Measurements from ENCODE around the gene RBM12.

The RBM12 gene

GRCh38 chr20:35699957-35700624 lies 35.4 kb upstream of the RBM12 start:
- peaks cover 29% of the 10 kb centered on the region; the same call in 1 of the 2 replicates for H3K79me2 ChIP-seq (ENCODE audit: insufficient read depth, low read depth)
- H3K27me3 ChIP-seq (ENCODE audit: insufficient read depth, low read depth): no peaks in the 10 kb centered on the region
- H3K4me3 ChIP-seq (IDR thresholded peaks at IDR 0.05; ENCODE audit: insufficient read depth, low read depth, low read length): no peak overlapping the region
- H3K36me3 ChIP-seq (ENCODE audit: insufficient read depth): peaks cover 16% of the 10 kb centered on the region; the same call in 1 of the 2 replicates
- peak overlapping the region; percentile 50 for H3K4me2 ChIP-seq
- H3K9ac ChIP-seq: peak overlapping the region; percentile 83; the same call in 1 of the 2 replicates
- no peak for TF ChIP-seq CTCF (conservative IDR thresholded peaks at IDR 0.05; ENCODE audit: low read depth, low read length)
- peak overlapping the region; percentile 89 for H2AFZ ChIP-seq (ENCODE audit: low read depth)
- peaks cover 52% of the 10 kb centered on the region for H3K4me1 ChIP-seq (ENCODE audit: low read depth, poor library complexity, severe bottlenecking)
- no peaks in the 10 kb centered on the region for H4K20me1 ChIP-seq (ENCODE audit: insufficient read depth)
- H3K27ac ChIP-seq: peak overlapping the region; percentile 71

- Histone ChIP-seq H3K9ac (peak within 1 kb of the TSS; percentile 83), H3K79me2 (ENCODE audit: insufficient read depth, low read depth) (peaks cover 29% of the 10 kb centered on the region; the same call in 1 of the 2 replicates), H3K4me2 (peak within 1 kb of the TSS; percentile 50), H2AFZ (ENCODE audit: low read depth) (peak within 1 kb of the TSS; percentile 89), H3K4me3 (IDR thresholded peaks at IDR 0.05; ENCODE audit: insufficient read depth, low read depth, low read length) (no peak within 1 kb of the TSS), H3K27me3 (ENCODE audit: insufficient read depth, low read depth) (no peaks in the 10 kb centered on the region), H3K27ac (peak within 1 kb of the TSS; percentile 71), H3K4me1 (ENCODE audit: low read depth, poor library complexity, severe bottlenecking) (peaks cover 46% of the 10 kb centered on the region), H3K36me3 (ENCODE audit: insufficient read depth) (peaks cover 13% of the 10 kb centered on the region; the same call in 1 of the 2 replicates), H4K20me1 (ENCODE audit: insufficient read depth) (no peaks in the 10 kb centered on the region)
- TF ChIP-seq CTCF (conservative IDR thresholded peaks at IDR 0.05; ENCODE audit: low read depth, low read length): peak; percentile 27
Observed at GRCh38 chr20:35699127-35699956, 34.6 kb upstream of the RBM12 start, which contains the start of the genes NFS1 and ROMO1. NFS1 (minus strand) TSS chr20:35699352; CDS start chr20:35699288, 64 bp downstream. ROMO1 (plus strand) TSS chr20:35699405; CDS start chr20:35699633, 228 bp downstream.

GRCh38 chr20:35698298-35699126 lies 33.8 kb upstream of the RBM12 start:
- Histone ChIP-seq H4K20me1 (ENCODE audit: insufficient read depth) (no peaks in the 10 kb centered on the region), H3K79me2 (ENCODE audit: insufficient read depth, low read depth) (peaks cover 29% of the 10 kb centered on the region; the same call in 1 of the 2 replicates), H3K4me3 (IDR thresholded peaks at IDR 0.05; ENCODE audit: insufficient read depth, low read depth, low read length) (no peak overlapping the region), H3K36me3 (ENCODE audit: insufficient read depth) (peaks cover 6% of the 10 kb centered on the region; the same call in 1 of the 2 replicates), H3K27ac (peak overlapping the region; percentile 71; the same call in 1 of the 2 replicates), H2AFZ (ENCODE audit: low read depth) (peak overlapping the region; percentile 89), H3K4me1 (ENCODE audit: low read depth, poor library complexity, severe bottlenecking) (peaks cover 46% of the 10 kb centered on the region), H3K9ac (peak overlapping the region; percentile 83), H3K27me3 (ENCODE audit: insufficient read depth, low read depth) (no peaks in the 10 kb centered on the region), H3K4me2 (peak overlapping the region; percentile 50)
- no peak for TF ChIP-seq CTCF (conservative IDR thresholded peaks at IDR 0.05; ENCODE audit: low read depth, low read length)
